Transverse colon (tissue), 4 donors: ENCODE data around the gene SARS2.

Experiments used
- CTCF ChIP-seq, 5 experiments: fragments of 200-600 bp in 3 of 5; fragments of 450-650 bp in 2 of 5; sonication (generic) in 3 of 5; IDR thresholded peaks; 1 replicate in 2 of 5; 2 replicates in 3 of 5; pipeline ENCODE4 v1.5.1; 2016 to 2017; ENCODE audit warnings: antibody characterized with exemption in 5 of 5, inconsistent platforms in 3 of 5, mild to moderate bottlenecking in 2 of 5, moderate library complexity in 1 of 5
- EP300 ChIP-seq: sonication (generic); formaldehyde crosslinking; IDR thresholded peaks from one replicate; pipeline ENCODE4 v1.6.1; 2017; ENCODE audit warnings: antibody characterized with exemption, low read depth
- POLR2AphosphoS5 ChIP-seq, 3 donors: sonication (generic); formaldehyde crosslinking; IDR thresholded peaks; one replicate each; pipeline ENCODE4 v1.6.1; 2016; ENCODE audit warnings: antibody characterized with exemption in 3 of 3

- TF ChIP-seq CTCF (IDR thresholded peaks at IDR 0.05) (no peak), POLR2AphosphoS5 (IDR thresholded peaks at IDR 0.05) (no peak), EP300 (no peak)
Measured at GRCh38 chr19:38880882-38881609, 49.5 kb downstream of the SARS2 start.
